ENCODE measurements around the gene MTHFD2L.

The MTHFD2L gene

GRCh38 chr4:74304095-74304625 is 146.2 kb downstream of the MTHFD2L start:
- TF ChIP-seq CTCF (conservative IDR thresholded peaks at IDR 0.05; ENCODE audit: control insufficient read depth, insufficient read depth, low read depth, low read length): no peak
- no peak overlapping the region for H3K4me3 ChIP-seq (ENCODE audit: control insufficient read depth, low read depth, low read length)
- no peak for DNase-seq (ENCODE audit: low read depth)

- no peak overlapping the region for H3K4me3 ChIP-seq (ENCODE audit: control insufficient read depth, low read depth, low read length)
- no peak for DNase-seq (ENCODE audit: low read depth)
- no peak for TF ChIP-seq CTCF (conservative IDR thresholded peaks at IDR 0.05; ENCODE audit: control insufficient read depth, insufficient read depth, low read depth, low read length)
Measured at GRCh38 chr4:74305000-74305399, 147.1 kb downstream of the MTHFD2L start.

- TF ChIP-seq CTCF (conservative IDR thresholded peaks at IDR 0.05; ENCODE audit: control insufficient read depth, insufficient read depth, low read depth, low read length): no peak
- H3K4me3 ChIP-seq (ENCODE audit: control insufficient read depth, low read depth, low read length): no peak overlapping the region
- DNase-seq (ENCODE audit: low read depth): no peak
Measured at GRCh38 chr4:74307170-74307569, 149.3 kb downstream of the MTHFD2L start.

GRCh38 chr4:74308215-74308614 is 150.3 kb downstream of the MTHFD2L start, which contains the start of gene EPGN:
Gene EPGN (plus strand): TSS chr4:74308470. CDS start chr4:74308534, 64 bp downstream.
- no peak within 1 kb of the TSS for H3K4me3 ChIP-seq (ENCODE audit: control insufficient read depth, low read depth, low read length)
- no peak for TF ChIP-seq CTCF (conservative IDR thresholded peaks at IDR 0.05; ENCODE audit: control insufficient read depth, insufficient read depth, low read depth, low read length)
- peak; percentile 19 for DNase-seq (ENCODE audit: low read depth)

GRCh38 chr4:74309223-74309622 is 151.3 kb downstream of the MTHFD2L start:
- no peak overlapping the region for H3K4me3 ChIP-seq (ENCODE audit: control insufficient read depth, low read depth, low read length)
- TF ChIP-seq CTCF (conservative IDR thresholded peaks at IDR 0.05; ENCODE audit: control insufficient read depth, insufficient read depth, low read depth, low read length): no peak
- DNase-seq (ENCODE audit: low read depth): no peak

GRCh38 chr4:74311696-74312313 is 153.9 kb downstream of the MTHFD2L start:
- DNase-seq (ENCODE audit: low read depth): peak; percentile 76

More at GRCh38 chr4:74311696-74312313, 153.9 kb downstream of the MTHFD2L start:
- peak; percentile 78 for TF ChIP-seq CTCF (conservative IDR thresholded peaks at IDR 0.05; ENCODE audit: control insufficient read depth, insufficient read depth, low read depth, low read length)
- H3K4me3 ChIP-seq (ENCODE audit: control insufficient read depth, low read depth, low read length): no peak overlapping the region
